ENCODE measurements around the gene PCK1.
"Not testable (repeated sequence)": the region's sequence is repeated elsewhere in the genome, so short reads cannot be mapped to it uniquely, and the experiment has no call there.

The PCK1 gene
- 0 reads per million in 4 donors for total RNA-seq

GRCh38 chr20:57560554-57561355 lies at the start of gene PCK1:
PCK1 (plus strand) TSS chr20:57561110; CDS start chr20:57561412, 302 bp downstream.
- DNase-seq = no peak

DNA sequence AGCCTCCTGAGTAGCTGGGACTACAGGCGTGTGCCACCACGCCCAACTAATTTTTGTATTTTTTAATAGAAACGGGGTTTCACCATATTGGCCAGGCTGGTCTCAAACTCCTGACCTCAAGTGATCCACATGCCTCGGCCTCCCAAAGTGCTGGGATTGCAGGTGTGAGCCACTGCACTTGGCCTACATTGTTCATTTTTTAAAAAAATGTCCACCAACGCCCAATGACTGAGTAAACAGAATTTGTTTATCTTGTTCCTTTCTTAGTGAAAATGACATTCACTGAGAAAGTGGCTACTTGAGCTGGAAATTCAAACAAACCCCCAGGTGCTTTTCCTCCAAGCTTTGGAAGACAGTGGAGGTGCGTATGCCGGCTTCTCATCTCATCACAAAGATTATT lies 49.2 kb upstream of the PCK1 start:
- DNase-seq = not testable (repeated sequence)

- DNase-seq = no peak
These were observed 48.5 kb upstream of the PCK1 start for GRCh38 chr20:57512432-57512831.

DNA sequence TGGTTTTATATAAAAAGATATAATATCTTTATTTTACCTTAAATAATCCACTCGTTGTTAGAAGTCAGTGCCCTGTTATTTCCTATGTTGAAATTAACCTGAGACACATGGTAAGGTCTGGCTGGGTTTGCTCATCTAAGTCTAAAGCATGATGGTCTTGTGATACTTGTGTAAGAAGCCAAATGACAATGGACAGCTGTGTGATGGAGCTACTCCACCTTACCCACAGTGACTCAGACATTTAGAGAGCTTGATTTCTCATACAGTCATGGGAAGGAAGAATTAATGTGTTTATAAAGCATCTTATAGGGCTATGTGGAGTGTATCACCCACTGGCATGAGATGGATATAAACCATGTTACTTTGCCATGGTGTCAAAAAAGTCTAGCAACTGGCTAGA lies 47.7 kb upstream of the PCK1 start:
- no peak for DNase-seq

- DNase-seq = peak in 2 of 5 donors; percentile 20 to 26
These were observed 46.6 kb upstream of the PCK1 start for GRCh38 chr20:57514273-57514751.

DNA sequence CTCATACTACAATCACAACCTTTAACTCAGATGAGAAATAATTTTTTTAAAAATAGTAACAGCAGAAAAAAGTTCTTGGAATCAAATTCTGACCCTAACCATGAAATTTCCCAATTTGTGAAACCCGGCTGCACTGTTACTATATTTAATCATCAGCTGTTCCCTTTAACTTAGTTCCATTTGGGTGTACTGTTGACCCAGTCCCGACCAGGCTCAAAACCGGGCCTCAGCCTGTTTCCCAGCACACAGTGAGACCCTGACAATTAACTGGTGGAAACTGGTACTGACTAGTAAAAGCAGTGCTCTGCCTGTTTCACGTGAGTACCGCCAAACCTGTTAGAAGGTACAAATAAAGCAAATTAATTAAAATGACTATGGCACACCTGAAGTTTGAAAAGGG lies 43.0 kb upstream of the PCK1 start:
- no peak for DNase-seq

- peak in 1 of 5 donors; percentile 17 for DNase-seq
These were observed 38.4 kb upstream of the PCK1 start for GRCh38 chr20:57522380-57523140.

DNA sequence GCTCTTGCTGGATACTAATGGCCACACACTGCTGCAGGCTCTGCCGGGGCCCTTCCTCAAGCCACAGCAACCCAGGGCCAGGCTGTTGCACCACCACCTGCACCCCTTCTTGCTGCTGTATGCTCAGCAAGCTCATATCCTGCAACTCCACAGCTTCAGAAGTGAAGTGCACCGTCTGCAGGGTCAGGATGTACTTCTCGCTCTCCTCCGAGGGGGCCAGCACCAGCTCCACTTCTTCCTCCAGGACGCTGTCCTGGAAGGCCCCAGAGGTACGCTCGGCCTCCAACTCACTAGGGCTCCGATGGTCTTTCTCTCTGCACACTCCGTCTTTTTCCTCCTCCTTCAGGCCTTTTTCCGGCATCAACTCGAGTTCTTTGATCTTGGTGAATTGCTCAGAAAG lies 37.1 kb upstream of the PCK1 start:
- DNase-seq = no peak

GRCh38 chr20:57524511-57525176 lies 36.3 kb upstream of the PCK1 start, which contains the start of gene CTCFL:
CTCFL (minus strand) TSS chr20:57525140; CDS start chr20:57524205, 935 bp downstream.
- no peak for DNase-seq

DNA sequence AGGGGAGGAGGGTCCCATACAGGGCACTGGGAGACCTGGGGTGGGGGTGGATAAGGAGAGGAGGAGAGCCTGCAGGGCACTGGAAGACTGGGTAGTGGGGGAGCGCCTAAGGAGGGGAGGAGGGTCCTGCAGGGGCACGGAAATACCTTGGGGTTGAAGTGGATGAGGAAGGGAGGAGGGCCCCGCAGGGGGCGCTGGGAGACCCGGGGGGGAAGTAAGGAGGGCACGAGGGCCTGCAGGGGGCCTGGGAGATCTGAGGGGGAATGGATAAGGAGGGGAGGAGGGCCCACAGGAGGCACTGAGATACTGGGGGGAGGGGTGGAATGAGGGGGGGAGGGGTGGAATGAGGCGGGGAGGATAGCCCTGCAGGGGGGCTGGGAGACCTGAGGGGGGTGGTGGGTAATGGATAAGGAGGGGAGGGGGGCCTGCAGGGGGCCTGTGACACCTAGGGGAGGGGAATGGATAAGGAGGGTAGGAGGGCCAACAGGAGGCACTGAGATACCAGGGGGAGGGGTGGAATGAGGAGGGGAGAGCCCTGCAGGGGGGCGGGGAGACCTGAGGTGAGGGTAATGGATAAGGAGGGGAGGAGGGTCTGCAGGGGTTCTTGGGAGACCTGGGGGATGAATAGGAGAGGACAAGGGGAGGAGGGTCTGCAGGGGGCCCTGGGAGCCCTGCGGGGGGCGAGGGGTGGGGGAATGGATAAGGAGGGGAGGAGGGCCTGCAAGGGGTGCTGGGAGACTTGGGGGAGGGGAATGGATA lies 35.4 kb upstream of the PCK1 start:
- no peak for DNase-seq

DNA sequence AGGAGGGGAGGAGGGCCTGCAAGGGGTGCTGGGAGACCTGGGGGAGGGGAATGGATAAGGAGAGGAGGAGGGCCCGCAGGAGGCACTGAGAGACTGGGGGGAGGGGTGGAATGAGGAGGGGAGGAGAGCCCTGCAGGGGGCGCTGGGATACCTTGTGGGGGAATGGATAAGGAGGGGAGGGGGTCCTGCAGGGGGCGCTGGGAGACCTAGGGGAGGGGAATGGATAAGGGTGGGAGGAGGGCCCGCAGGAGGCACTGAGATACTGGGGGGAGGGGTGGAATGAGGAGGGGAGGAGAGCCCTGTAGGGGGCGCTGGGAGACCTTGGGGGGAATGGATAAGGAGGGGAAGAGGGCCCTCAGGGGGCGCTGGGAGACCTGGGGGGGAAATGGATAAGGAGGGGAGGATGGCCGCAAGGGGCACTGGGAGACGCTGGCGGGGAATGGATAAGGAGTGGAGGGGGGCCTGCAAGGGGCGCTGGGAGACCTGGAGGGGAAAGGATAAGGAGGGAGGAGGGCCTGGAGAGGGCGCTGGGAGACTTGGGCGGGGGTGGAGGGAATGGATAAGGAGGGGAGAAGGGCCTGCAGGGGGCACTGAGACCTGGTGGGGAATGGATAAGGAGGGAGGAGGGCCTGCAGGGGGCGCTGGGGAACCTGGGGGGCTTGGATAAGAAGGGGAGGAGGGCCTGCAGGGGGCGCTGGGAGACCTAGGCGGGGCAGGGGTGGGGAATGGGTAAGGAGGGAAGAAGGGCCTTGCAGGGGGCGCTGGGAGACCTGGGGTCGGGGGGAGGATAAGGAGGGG lies 34.6 kb upstream of the PCK1 start:
- peak in 1 of 5 donors; percentile 3 for DNase-seq

DNA sequence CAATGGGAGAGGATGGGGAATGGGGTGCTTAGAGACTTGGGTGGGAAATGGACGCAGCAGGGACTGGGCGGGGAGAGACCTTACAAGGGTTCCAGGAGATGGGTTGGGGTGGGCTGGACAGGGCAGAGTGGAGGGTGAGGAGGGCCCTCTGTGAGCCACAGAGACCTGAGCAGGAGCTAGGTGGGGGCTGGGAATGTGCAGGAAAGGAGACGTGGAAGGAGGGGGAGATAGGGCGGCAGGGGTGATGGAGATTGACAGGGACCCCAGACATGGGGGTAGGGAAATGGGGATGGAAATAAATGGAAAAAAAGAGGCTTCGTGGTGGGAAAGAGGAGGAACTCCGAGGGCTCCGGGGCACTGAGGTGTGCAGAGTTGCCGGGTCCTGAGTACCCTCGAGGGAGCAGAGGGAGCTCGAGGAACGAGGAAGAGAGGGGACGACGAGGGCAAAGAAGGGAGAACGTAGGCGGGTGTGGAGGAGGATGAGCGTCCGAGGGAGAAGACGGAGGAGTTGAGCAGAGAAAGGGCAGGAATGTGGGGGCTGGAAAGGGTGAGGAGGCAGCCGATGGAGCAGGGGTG lies 33.9 kb upstream of the PCK1 start:
- no peak for DNase-seq

- DNase-seq = no peak
These were observed 33.2 kb upstream of the PCK1 start for GRCh38 chr20:57527728-57528127.

- no peak for DNase-seq
These were observed 32.8 kb upstream of the PCK1 start for GRCh38 chr20:57528148-57528547.

DNA sequence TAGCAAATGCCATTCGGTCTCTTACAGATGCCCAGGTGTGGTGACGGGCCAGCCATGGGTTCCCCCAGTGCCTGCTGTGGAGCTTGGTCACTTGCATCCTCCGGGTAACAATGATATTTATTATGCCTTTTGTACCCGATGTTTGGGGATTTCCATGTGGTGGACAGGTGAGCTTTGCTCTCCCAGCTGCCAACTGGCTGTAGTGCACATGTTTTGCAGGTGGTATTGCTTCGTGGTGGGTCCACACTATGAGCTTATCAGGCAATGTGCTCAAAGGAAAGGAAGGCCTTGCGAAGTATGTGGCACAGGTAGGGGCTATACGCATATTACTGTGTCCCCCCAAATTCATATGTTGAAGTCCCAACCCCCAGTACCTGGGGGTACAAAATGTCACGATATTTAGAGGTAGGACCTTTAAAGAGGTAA lies 31.7 kb upstream of the PCK1 start:
- no peak for DNase-seq

- DNase-seq = no peak
These were observed 31.1 kb upstream of the PCK1 start for GRCh38 chr20:57529810-57530209.

- no peak for DNase-seq
These were observed 30.5 kb upstream of the PCK1 start for GRCh38 chr20:57530327-57530981.

DNA sequence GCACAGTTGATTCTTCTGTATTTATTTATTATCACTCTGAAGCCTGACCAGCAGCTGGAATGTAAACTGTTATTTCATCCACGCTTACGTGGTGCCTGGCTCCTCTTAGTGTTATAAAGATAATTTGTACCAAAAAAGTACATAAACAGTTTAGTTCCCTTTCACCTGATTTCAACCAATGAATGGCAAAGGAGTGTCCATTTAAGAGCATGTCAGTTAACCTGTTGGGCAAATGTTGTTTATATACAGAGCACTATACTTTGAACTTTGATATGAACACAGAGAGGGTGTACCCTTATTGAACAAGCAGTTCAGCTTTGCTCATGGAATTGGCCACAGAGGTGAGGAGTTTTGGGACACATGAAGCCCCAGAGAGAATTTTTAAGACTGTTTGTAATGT lies 28.8 kb upstream of the PCK1 start:
- DNase-seq = no peak

DNA sequence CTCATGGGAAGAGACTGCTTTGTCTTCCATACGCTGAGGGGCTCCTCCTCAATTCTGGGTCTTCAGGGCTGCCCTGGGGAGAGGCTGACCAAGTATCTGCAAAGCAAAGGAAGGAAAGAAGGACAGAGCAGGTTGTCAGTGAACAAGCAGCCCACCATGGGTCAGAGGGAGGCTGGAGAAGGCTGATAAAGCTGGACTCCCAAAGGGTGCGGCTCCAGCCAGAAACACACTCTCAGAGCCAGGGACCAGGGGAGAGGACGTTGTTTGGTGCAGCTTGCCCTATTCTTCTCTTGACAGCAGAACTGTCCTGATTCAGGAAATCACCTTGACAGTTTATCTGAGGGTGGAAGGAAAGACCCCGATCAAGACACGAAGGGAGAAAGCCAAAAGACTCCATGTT lies 25.6 kb upstream of the PCK1 start:
- DNase-seq = no peak

- DNase-seq = no peak
These were observed 24.7 kb upstream of the PCK1 start for GRCh38 chr20:57536120-57536708.
